H1 (cell line): ENCODE measurements around the gene LCE7A. TPM values are rescaled to one million over a fixed set of nuclear protein-coding genes. Genes with fewer than 3 reads are reported as not detected.

Source experiments
- CHD2 ChIP-seq: IDR thresholded peaks from 2 replicates; pipeline ENCODE4 v1.6.1; 2012; ENCODE audit warnings: low read length, improper control_type of control experiment
- GABPA ChIP-seq: IDR thresholded peaks from 2 replicates; pipeline ENCODE4 v1.6.1; 2011; ENCODE audit warnings: mild to moderate bottlenecking, low read length, moderate library complexity, borderline replicate concordance; ENCODE audit not compliant: insufficient read depth
- GTF2F1 ChIP-seq: IDR thresholded peaks from 2 replicates; pipeline ENCODE4 v1.6.1; 2012; ENCODE audit warnings: low read depth, low read length, improper control_type of control experiment, borderline replicate concordance
- MAX ChIP-seq: IDR thresholded peaks from 2 replicates; pipeline ENCODE4 v1.6.1; 2012; ENCODE audit warnings: inconsistent platforms
- NANOG ChIP-seq: IDR thresholded peaks from 2 replicates; pipeline ENCODE4 v1.6.1; 2011; ENCODE audit warnings: low read length, low read depth, mild to moderate bottlenecking, inconsistent platforms; ENCODE audit not compliant: insufficient read depth, poor library complexity, severe bottlenecking
- POLR2A ChIP-seq, 2 experiments: IDR thresholded peaks; 1 replicate in 1 of 2; 2 replicates in 1 of 2; pipeline ENCODE4 v1.6.1; 2011; ENCODE audit warnings: low read depth in 2 of 2, low read length in 2 of 2, mild to moderate bottlenecking in 2 of 2; ENCODE audit errors: control extremely low read depth in 1 of 2
- RNF2 ChIP-seq: fragments of 200-900, 300-1000 bp; sonication (generic); IDR thresholded peaks from 2 replicates; pipeline ENCODE4 v1.7.1; 2016; ENCODE audit warnings: borderline replicate concordance, low read depth, mild to moderate bottlenecking, antibody characterized with exemption, low read length; ENCODE audit not compliant: poor library complexity, severe bottlenecking; ENCODE audit errors: missing control alignments
- SIX5 ChIP-seq: IDR thresholded peaks from 2 replicates; pipeline ENCODE4 v1.6.1; 2011; ENCODE audit warnings: mild to moderate bottlenecking, low read depth, low read length
- SP2 ChIP-seq: IDR thresholded peaks from 2 replicates; pipeline ENCODE4 v1.6.1; 2012; ENCODE audit warnings: mild to moderate bottlenecking, low read length, inconsistent platforms
- polyA plus RNA-seq, 7 experiments: library from polyadenylated mRNA; depleted of rRNA in 3 of 7; stranded (reverse) in 5 of 7; unstranded in 2 of 7; fragments of >200 nt in 5 of 7; fragments of 200-250 nt in 2 of 7; gene quantifications; 1 replicate in 5 of 7; 2 replicates in 1 of 7; 4 replicates in 1 of 7; pipeline versions ENCODE4 v1.2.1 to v1.2.3, GENCODE V29; 2011 to 2013; ENCODE audit warnings: missing spikeins in 2 of 7, mixed read lengths in 2 of 7
- total RNA-seq: library from RNA; stranded (reverse); fragmentation: NEBNext Ultra II Directional; extraction: Animal tissue kit (Norgen Biotek cat#: 25700); gene quantifications from 2 replicates; pipeline ENCODE4 v1.2.1, GENCODE V29; 2021
- TF ChIP-seq, protein P1 (sequence below): fragments of 300-600 bp; sonication (generic); IDR thresholded peaks from 2 replicates; pipeline ENCODE4 v1.7.1; 2012; ENCODE audit warnings: low read length, moderate library complexity, mild to moderate bottlenecking, inconsistent platforms; ENCODE audit not compliant: insufficient replicate concordance

Gene LCE7A
- total and polyA plus RNA-seq, 2 of the 8 experiments (the other 6 are each of a cell fraction or from before 2014, with no cell fraction given): not detected

DNA sequence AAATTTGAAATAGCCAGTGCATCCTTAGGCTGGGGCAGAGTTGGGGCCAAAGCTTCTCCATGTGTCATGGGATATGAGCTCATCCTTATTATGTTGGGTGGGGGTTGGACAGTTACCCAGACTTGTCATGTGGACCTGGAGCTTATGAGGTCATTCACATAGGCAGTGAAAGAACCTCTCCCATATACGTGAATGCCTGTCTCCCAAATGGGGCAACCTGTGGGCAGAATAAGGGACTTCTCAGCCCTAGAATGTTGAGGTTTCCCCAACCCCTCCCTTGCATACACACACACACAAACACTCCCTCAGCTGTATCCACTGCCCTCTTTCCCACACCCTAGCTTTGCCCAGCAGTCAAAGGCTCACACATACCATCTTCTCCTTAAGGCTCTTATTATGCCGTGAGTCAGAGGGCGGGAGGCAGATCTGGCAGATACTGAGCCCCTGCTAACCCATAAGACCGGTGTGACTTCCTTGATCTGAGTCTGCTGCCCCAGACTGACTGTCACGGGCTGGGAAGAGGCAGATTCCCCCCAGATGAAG lies 46.3 kb downstream of the LCE7A start (continued):
- TF ChIP-seq, protein P1, sequence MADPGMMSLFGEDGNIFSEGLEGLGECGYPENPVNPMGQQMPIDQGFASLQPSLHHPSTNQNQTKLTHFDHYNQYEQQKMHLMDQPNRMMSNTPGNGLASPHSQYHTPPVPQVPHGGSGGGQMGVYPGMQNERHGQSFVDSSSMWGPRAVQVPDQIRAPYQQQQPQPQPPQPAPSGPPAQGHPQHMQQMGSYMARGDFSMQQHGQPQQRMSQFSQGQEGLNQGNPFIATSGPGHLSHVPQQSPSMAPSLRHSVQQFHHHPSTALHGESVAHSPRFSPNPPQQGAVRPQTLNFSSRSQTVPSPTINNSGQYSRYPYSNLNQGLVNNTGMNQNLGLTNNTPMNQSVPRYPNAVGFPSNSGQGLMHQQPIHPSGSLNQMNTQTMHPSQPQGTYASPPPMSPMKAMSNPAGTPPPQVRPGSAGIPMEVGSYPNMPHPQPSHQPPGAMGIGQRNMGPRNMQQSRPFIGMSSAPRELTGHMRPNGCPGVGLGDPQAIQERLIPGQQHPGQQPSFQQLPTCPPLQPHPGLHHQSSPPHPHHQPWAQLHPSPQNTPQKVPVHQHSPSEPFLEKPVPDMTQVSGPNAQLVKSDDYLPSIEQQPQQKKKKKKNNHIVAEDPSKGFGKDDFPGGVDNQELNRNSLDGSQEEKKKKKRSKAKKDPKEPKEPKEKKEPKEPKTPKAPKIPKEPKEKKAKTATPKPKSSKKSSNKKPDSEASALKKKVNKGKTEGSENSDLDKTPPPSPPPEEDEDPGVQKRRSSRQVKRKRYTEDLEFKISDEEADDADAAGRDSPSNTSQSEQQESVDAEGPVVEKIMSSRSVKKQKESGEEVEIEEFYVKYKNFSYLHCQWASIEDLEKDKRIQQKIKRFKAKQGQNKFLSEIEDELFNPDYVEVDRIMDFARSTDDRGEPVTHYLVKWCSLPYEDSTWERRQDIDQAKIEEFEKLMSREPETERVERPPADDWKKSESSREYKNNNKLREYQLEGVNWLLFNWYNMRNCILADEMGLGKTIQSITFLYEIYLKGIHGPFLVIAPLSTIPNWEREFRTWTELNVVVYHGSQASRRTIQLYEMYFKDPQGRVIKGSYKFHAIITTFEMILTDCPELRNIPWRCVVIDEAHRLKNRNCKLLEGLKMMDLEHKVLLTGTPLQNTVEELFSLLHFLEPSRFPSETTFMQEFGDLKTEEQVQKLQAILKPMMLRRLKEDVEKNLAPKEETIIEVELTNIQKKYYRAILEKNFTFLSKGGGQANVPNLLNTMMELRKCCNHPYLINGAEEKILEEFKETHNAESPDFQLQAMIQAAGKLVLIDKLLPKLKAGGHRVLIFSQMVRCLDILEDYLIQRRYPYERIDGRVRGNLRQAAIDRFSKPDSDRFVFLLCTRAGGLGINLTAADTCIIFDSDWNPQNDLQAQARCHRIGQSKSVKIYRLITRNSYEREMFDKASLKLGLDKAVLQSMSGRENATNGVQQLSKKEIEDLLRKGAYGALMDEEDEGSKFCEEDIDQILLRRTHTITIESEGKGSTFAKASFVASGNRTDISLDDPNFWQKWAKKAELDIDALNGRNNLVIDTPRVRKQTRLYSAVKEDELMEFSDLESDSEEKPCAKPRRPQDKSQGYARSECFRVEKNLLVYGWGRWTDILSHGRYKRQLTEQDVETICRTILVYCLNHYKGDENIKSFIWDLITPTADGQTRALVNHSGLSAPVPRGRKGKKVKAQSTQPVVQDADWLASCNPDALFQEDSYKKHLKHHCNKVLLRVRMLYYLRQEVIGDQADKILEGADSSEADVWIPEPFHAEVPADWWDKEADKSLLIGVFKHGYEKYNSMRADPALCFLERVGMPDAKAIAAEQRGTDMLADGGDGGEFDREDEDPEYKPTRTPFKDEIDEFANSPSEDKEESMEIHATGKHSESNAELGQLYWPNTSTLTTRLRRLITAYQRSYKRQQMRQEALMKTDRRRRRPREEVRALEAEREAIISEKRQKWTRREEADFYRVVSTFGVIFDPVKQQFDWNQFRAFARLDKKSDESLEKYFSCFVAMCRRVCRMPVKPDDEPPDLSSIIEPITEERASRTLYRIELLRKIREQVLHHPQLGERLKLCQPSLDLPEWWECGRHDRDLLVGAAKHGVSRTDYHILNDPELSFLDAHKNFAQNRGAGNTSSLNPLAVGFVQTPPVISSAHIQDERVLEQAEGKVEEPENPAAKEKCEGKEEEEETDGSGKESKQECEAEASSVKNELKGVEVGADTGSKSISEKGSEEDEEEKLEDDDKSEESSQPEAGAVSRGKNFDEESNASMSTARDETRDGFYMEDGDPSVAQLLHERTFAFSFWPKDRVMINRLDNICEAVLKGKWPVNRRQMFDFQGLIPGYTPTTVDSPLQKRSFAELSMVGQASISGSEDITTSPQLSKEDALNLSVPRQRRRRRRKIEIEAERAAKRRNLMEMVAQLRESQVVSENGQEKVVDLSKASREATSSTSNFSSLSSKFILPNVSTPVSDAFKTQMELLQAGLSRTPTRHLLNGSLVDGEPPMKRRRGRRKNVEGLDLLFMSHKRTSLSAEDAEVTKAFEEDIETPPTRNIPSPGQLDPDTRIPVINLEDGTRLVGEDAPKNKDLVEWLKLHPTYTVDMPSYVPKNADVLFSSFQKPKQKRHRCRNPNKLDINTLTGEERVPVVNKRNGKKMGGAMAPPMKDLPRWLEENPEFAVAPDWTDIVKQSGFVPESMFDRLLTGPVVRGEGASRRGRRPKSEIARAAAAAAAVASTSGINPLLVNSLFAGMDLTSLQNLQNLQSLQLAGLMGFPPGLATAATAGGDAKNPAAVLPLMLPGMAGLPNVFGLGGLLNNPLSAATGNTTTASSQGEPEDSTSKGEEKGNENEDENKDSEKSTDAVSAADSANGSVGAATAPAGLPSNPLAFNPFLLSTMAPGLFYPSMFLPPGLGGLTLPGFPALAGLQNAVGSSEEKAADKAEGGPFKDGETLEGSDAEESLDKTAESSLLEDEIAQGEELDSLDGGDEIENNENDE: no peak
- no peak for TF ChIP-seq RNF2
- no peak for TF ChIP-seq GABPA
- no peak for TF ChIP-seq CHD2
- TF ChIP-seq NANOG: no peak
- TF ChIP-seq GTF2F1: no peak
- TF ChIP-seq MAX: no peak
- TF ChIP-seq SIX5: no peak
- no peak for TF ChIP-seq POLR2A (IDR thresholded peaks at IDR 0.05; ENCODE audit: control extremely low read depth in 1 of 2, low read depth in 2 of 2, low read length in 2 of 2)
- TF ChIP-seq SP2: no peak
